ENCODE data around the gene ZFYVE27. TPM values are rescaled to one million over a fixed set of nuclear protein-coding genes. Genes with fewer than 3 reads are reported as not detected.
A peak's percentile ranks its signal among the peaks of the same experiment; 100 is the strongest.

The ZFYVE27 gene
- total RNA-seq, 6 experiments from 2014 or later, result 16.6 to 23.0 (median 18.3) TPM

GRCh38 chr10:97770255-97770654 lies 33.3 kb downstream of the ZFYVE27 start:
- Mint-ChIP-seq H3K9me3 (no peaks in the 10 kb centered on the region), H3K4me1 (ENCODE audit: low read depth) (peaks cover 6% of the 10 kb centered on the region), H3K27ac (no peak overlapping the region), H3K36me3 (ENCODE audit: low read depth) (no peaks in the 10 kb centered on the region), H3K4me3 (no peak overlapping the region), H3K27me3 (ENCODE audit: insufficient read depth) (peaks cover 55% of the 10 kb centered on the region)
- no peak for TF ChIP-seq CTCF (IDR thresholded peaks at IDR 0.05)
- no peak for DNase-seq

- Mint-ChIP-seq H3K27ac (no peak overlapping the region), H3K36me3 (ENCODE audit: low read depth) (no peaks in the 10 kb centered on the region), H3K4me3 (peak overlapping the region; percentile 63; the same call in 1 of the 2 replicates), H3K9me3 (no peaks in the 10 kb centered on the region), H3K4me1 (ENCODE audit: low read depth) (peaks cover 6% of the 10 kb centered on the region), H3K27me3 (ENCODE audit: insufficient read depth) (peaks cover 59% of the 10 kb centered on the region)
- no peak for DNase-seq
- no peak for TF ChIP-seq CTCF (IDR thresholded peaks at IDR 0.05)
These were observed 34.3 kb downstream of the ZFYVE27 start for GRCh38 chr10:97771055-97771891.

- H3K27me3 Mint-ChIP-seq (ENCODE audit: insufficient read depth), result peaks cover 62% of the 10 kb centered on the region
- H3K4me3 Mint-ChIP-seq, result peak within 1 kb of the TSS; percentile 63; the same call in 1 of the 2 replicates
- H3K4me1 Mint-ChIP-seq (ENCODE audit: low read depth), result peaks cover 6% of the 10 kb centered on the region
- no peaks in the 10 kb centered on the region for H3K9me3 Mint-ChIP-seq
- H3K36me3 Mint-ChIP-seq (ENCODE audit: low read depth), result no peaks in the 10 kb centered on the region
- no peak for TF ChIP-seq CTCF (IDR thresholded peaks at IDR 0.05)
- DNase-seq, result no peak
- no peak within 1 kb of the TSS for H3K27ac Mint-ChIP-seq
These were observed 35.2 kb downstream of the ZFYVE27 start, which contains the start of gene SFRP5 for GRCh38 chr10:97771913-97772823. SFRP5 (minus strand) TSS chr10:97771999; CDS start chr10:97771833, 166 bp downstream.

GRCh38 chr10:97773096-97773495 lies 36.2 kb downstream of the ZFYVE27 start:
- H3K36me3 Mint-ChIP-seq (ENCODE audit: low read depth), result no peaks in the 10 kb centered on the region
- DNase-seq, result no peak
- H3K27me3 Mint-ChIP-seq (ENCODE audit: insufficient read depth), result peaks cover 69% of the 10 kb centered on the region
- no peak overlapping the region for H3K4me3 Mint-ChIP-seq
- peaks cover 6% of the 10 kb centered on the region for H3K4me1 Mint-ChIP-seq (ENCODE audit: low read depth)
- no peak overlapping the region for H3K27ac Mint-ChIP-seq
- no peaks in the 10 kb centered on the region for H3K9me3 Mint-ChIP-seq
- TF ChIP-seq CTCF (IDR thresholded peaks at IDR 0.05), result no peak

- Mint-ChIP-seq H3K36me3 (ENCODE audit: low read depth) (no peaks in the 10 kb centered on the region), H3K4me1 (ENCODE audit: low read depth) (peaks cover 6% of the 10 kb centered on the region), H3K9me3 (no peaks in the 10 kb centered on the region), H3K27me3 (ENCODE audit: insufficient read depth) (peaks cover 71% of the 10 kb centered on the region), H3K27ac (no peak overlapping the region), H3K4me3 (no peak overlapping the region)
- no peak for TF ChIP-seq CTCF (IDR thresholded peaks at IDR 0.05)
- DNase-seq, result no peak
These were observed 37.9 kb downstream of the ZFYVE27 start for GRCh38 chr10:97774811-97775294.
